Gastroesophageal sphincter (tissue), 4 donors: Measurements from ENCODE around the gene KIRREL3. TPM values are rescaled to one million over a fixed set of nuclear protein-coding genes. Genes with fewer than 3 reads are reported as not detected.
"Not testable (repeated sequence)": the region's sequence is repeated elsewhere in the genome, so short reads cannot be mapped to it uniquely, and the experiment has no call there.

Experiments used
- ATAC-seq: fragments of 150-250 bp; one replicate; pipeline ENCODE4 v1.9.1; 2016; ENCODE audit warnings: mild to moderate bottlenecking, moderate library complexity
- H3K27ac ChIP-seq, 4 donors: fragments of 200-600 bp; sonication (generic) in 3 of 4; 1 replicate in 3 of 4; 2 replicates in 1 of 4; pipeline ENCODE4 v1.5.1; 2016 to 2019
- H3K27me3 ChIP-seq: fragments of 200-600 bp; sonication (generic); one replicate; pipeline ENCODE4 v1.5.1; 2019
- H3K36me3 ChIP-seq, 2 donors: fragments of 200-600 bp; sonication (generic); one replicate each; pipeline ENCODE4 v1.5.1; 2019; ENCODE audit warnings: control low read depth in 1 of 2
- H3K4me1 ChIP-seq, 3 donors: fragments of 200-600 bp; sonication (generic); 1 replicate in 2 of 3; 2 replicates in 1 of 3; pipeline ENCODE4 v1.5.1; 2016 to 2019; ENCODE audit warnings: control low read depth in 2 of 3
- H3K4me3 ChIP-seq, 2 donors: fragments of 200-600 bp; sonication (generic); one replicate each; pipeline ENCODE4 v1.5.1; 2019; ENCODE audit warnings: mild to moderate bottlenecking in 1 of 2, moderate library complexity in 1 of 2
- H3K9me3 ChIP-seq, 3 donors: fragments of 200-600 bp; sonication (generic); one replicate each; pipeline ENCODE4 v1.5.1; 2017 to 2019; ENCODE audit warnings: control low read depth in 2 of 3
- EP300 ChIP-seq: sonication (generic); formaldehyde crosslinking; IDR thresholded peaks from one replicate; pipeline ENCODE4 v1.6.1; 2017; ENCODE audit warnings: antibody characterized with exemption, mild to moderate bottlenecking
- POLR2A ChIP-seq, 2 donors: fragments of 450-650 bp; IDR thresholded peaks; one replicate each; pipeline ENCODE4 v1.6.1; 2017; ENCODE audit warnings: antibody characterized with exemption in 2 of 2, mild to moderate bottlenecking in 2 of 2, moderate library complexity in 1 of 2
- POLR2AphosphoS5 ChIP-seq: sonication (generic); formaldehyde crosslinking; IDR thresholded peaks from one replicate; pipeline ENCODE4 v1.6.1; 2017; ENCODE audit warnings: antibody characterized with exemption
- WGBS, 2 donors: methylation state at CpG; one replicate each; pipeline ENCODE4 v1.1.5; 2018; ENCODE audit warnings: low coverage in 1 of 2; 5-methylcytosine and 5-hydroxymethylcytosine counted together
- total RNA-seq, 4 donors: library from RNA; depleted of rRNA; stranded (reverse); fragments of >200 nt; gene quantifications; one replicate each; pipeline ENCODE4 v1.1.0, GENCODE V29; 2016
- TF ChIP-seq, protein P1 (sequence below), 4 experiments: fragments of 200-600 bp in 2 of 4; fragments of 450-650 bp in 2 of 4; sonication (generic) in 1 of 4; IDR thresholded peaks; one replicate each; pipeline ENCODE4 v1.5.1; 2017 to 2019; ENCODE audit warnings: antibody characterized with exemption in 4 of 4, mild to moderate bottlenecking in 2 of 4, moderate library complexity in 2 of 4

The KIRREL3 gene
- total RNA-seq, 4 donors from 2014 or later = 0.54 to 3.9 (median 1.4) TPM

- H3K4me3 ChIP-seq = no peak overlapping the region
- H3K27me3 ChIP-seq = no peaks in the 10 kb centered on the region
- TF ChIP-seq, protein P1, sequence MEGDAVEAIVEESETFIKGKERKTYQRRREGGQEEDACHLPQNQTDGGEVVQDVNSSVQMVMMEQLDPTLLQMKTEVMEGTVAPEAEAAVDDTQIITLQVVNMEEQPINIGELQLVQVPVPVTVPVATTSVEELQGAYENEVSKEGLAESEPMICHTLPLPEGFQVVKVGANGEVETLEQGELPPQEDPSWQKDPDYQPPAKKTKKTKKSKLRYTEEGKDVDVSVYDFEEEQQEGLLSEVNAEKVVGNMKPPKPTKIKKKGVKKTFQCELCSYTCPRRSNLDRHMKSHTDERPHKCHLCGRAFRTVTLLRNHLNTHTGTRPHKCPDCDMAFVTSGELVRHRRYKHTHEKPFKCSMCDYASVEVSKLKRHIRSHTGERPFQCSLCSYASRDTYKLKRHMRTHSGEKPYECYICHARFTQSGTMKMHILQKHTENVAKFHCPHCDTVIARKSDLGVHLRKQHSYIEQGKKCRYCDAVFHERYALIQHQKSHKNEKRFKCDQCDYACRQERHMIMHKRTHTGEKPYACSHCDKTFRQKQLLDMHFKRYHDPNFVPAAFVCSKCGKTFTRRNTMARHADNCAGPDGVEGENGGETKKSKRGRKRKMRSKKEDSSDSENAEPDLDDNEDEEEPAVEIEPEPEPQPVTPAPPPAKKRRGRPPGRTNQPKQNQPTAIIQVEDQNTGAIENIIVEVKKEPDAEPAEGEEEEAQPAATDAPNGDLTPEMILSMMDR (IDR thresholded peaks at IDR 0.05) = no peak
- TF ChIP-seq POLR2AphosphoS5 (no peak), EP300 (no peak), POLR2A (IDR thresholded peaks at IDR 0.05) (no peak)
- no peaks in the 10 kb centered on the region for H3K36me3 ChIP-seq
- peak overlapping the region in 1 of 4 donors; percentile 1 for H3K27ac ChIP-seq
- peaks cover 0 to 28% (median 4%) of the 10 kb centered on the region in 3 donors for H3K4me1 ChIP-seq
- WGBS, 2 donors = 86% methylated on average over 5 of the region's 8 CpGs; no CpG with 5 or more reads in 1 of the 2 donors
- H3K9me3 ChIP-seq = no peaks in the 10 kb centered on the region
- ATAC-seq = no peak
Measured at GRCh38 chr11:126385991-126386728, 614.4 kb downstream of the KIRREL3 start.

DNA sequence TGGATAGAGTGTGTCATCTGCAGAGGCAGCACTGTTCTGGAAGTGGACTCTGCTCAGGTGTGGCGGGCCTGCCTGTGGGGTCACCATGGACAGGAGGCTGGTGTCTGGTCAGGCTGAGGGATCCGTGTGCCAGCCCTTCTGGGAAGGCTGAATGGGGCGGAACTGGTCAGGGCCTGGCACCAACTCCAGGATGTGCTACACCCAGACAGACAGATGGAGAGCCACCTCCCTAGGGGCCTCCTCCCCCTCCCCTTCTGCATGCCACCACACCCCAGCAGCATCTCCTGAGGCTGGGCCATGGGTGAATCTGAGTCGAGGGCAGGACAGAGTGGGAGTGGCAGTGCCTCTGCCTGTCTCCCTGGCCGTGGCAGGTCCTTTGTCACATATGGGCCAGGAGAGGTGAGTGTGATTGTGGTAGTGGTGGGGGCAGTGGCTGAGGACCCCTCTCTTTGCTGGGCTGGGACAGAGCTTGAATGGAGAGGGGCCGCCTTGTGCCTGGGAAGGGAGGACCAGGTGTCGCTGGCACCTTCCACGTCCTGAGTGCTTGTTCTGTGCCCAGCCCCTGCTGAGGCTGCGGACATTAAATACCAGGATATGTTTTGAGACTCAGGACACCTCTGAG, 616.0 kb downstream of the KIRREL3 start:
- no peak for ATAC-seq
- no peak overlapping the region for H3K4me3 ChIP-seq
- no peak overlapping the region for H3K27ac ChIP-seq
- no peaks in the 10 kb centered on the region for H3K9me3 ChIP-seq
- H3K4me1 ChIP-seq = peaks cover 0 to 32% (median 0%) of the 10 kb centered on the region in 3 donors
- H3K36me3 ChIP-seq = no peaks in the 10 kb centered on the region
- 93% methylated on average over 5 of the region's 9 CpGs; no CpG with 5 or more reads in 1 of the 2 donors for WGBS, 2 donors
- no peak for TF ChIP-seq POLR2AphosphoS5
- TF ChIP-seq, protein P1 (IDR thresholded peaks at IDR 0.05) = no peak
- no peak for TF ChIP-seq EP300
- TF ChIP-seq POLR2A (IDR thresholded peaks at IDR 0.05) = no peak
- no peaks in the 10 kb centered on the region for H3K27me3 ChIP-seq

DNA sequence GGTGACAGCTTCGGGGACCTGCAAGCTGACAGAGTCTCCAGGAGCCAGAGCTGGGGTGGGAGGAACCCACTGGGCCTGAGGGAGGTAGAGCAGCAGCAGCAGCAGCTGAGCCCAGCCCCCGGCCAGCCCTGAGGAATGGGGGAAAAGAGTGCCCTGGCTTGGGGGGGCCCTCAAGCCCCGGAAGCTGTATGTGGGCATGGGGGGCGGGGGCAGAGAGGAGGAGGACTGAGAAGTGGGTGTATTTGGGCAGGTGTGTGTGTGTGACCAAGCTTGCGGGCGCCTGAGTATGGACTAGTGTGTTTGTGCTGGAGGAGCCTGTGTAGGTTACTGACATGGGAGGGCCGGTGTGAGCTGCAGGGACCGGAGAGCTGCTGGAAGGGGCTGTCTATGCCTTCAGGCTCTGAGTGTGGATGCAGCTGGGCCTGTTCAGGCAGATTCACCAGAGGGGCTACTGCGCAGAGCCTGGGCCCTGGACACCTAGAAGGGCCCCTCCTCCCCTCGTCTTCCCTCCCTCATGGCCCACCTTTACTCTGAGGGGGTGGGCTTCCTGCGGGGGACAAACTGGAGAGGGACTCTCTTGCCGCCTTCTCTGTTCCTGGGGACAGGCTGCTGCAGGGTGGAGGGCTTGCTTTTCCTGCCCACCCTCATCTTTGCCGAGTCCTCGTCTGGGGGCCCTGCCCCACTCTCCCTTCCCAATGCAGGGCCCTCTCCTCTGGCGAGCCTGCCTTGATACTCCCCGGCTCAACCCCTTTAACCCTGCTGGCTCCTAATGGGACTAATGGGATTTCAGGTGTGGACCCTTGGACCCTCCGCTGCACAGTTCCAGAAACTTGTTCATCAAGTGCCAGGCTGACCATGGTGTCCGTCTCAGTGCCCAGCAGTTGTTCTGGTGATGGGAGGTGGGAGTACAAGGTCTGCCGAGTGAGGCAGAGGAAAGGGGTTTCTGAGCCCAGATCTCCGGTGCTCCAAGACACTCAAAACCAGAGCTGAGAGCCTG, 616.9 kb downstream of the KIRREL3 start:
- H3K36me3 ChIP-seq = no peaks in the 10 kb centered on the region
- no peak overlapping the region for H3K27ac ChIP-seq
- WGBS, 2 donors = 88 to 90% methylated on average over 5 to 7 of the region's 20 CpGs
- peaks cover 0 to 37% (median 0%) of the 10 kb centered on the region in 3 donors for H3K4me1 ChIP-seq
- H3K27me3 ChIP-seq = no peaks in the 10 kb centered on the region
- TF ChIP-seq POLR2AphosphoS5 (no peak), POLR2A (IDR thresholded peaks at IDR 0.05) (no peak), EP300 (no peak)
- TF ChIP-seq, protein P1 (IDR thresholded peaks at IDR 0.05) = no peak
- H3K9me3 ChIP-seq = no peaks in the 10 kb centered on the region
- H3K4me3 ChIP-seq = no peak overlapping the region
- ATAC-seq = no peak

DNA sequence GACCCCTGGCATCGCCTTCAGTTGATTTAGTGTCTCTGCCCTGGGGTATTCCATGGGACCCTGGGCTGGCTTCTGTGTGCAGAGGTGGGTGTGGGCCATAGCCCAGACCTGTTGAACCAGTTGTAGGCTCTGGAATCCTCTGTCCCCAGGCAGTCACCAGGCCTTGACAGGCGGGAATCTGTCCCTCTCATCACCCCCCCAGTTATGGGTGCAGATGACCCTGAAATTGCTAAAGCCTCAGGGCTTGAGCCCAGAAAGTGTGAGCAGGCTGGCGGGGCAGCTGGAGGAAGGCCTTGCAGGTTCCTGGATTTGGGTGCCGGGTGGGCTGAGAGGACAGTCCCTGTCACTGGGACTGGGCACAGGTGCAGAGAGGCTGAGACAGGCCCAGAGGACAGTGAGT, 617.9 kb downstream of the KIRREL3 start:
- peaks cover 0 to 35% (median 0%) of the 10 kb centered on the region in 3 donors for H3K4me1 ChIP-seq
- H3K27me3 ChIP-seq, H3K27ac ChIP-seq, H3K4me3 ChIP-seq, ATAC-seq, H3K36me3 ChIP-seq, H3K9me3 ChIP-seq: not testable (repeated sequence)
- no CpG with 5 or more reads among the region's 4 CpGs for WGBS, 2 donors

DNA sequence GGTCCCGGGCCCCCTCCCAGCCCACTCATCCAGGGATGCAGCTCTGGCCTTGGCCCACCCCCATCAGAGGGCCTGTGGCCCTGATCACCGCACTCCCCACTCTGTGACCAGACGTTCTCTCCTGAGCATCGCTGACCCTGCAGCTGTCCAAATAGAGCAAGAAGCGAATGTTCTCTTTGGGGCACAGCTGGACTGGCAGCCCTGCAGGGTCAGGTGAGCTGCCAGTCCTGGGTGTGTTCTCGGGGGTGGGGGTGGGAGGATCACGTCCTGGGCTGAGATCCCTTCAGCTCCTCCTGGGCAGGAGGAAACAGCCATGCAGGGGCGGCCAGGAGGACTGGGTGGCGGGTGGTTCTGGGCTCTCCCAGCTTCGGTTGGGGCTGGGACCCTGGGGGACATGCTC, 618.6 kb downstream of the KIRREL3 start:
- H3K27me3 ChIP-seq, H3K4me3 ChIP-seq, H3K9me3 ChIP-seq, H3K27ac ChIP-seq, H3K36me3 ChIP-seq: not testable (repeated sequence)
- peak; percentile 11 for ATAC-seq
- WGBS, 2 donors = 79% methylated on average over 2 of the region's 10 CpGs; no CpG with 5 or more reads in 1 of the 2 donors
- peaks cover 0 to 32% (median 0%) of the 10 kb centered on the region in 3 donors for H3K4me1 ChIP-seq
